BE2C (cell line): Measurements from ENCODE around the gene GDF2.

Experiments
- DNase-seq: peaks from one replicate; pipeline ENCODE4 v3.0.0-alpha.2; 2020
- H3K27me3 ChIP-seq: fragments of 250-450 bp; sonication (Bioruptor Pico); 2 replicates; pipeline ENCODE4 v1.5.1; 2020; ENCODE audit warnings: mild to moderate bottlenecking
- H3K36me3 ChIP-seq: fragments of 250-450 bp; sonication (Bioruptor Pico); 2 replicates; pipeline ENCODE4 v1.5.1; 2020; ENCODE audit warnings: mild to moderate bottlenecking
- H3K4me1 ChIP-seq: fragments of 250-450 bp; sonication (Bioruptor Pico); 2 replicates; pipeline ENCODE4 v1.5.1; 2020
- H3K4me3 ChIP-seq: 2 replicates; pipeline ENCODE4 v1.5.1; 2011; ENCODE audit warnings: low read depth, low read length
- H3K9me3 ChIP-seq: fragments of 250-450 bp; sonication (Bioruptor Pico); 2 replicates; pipeline ENCODE4 v1.5.1; 2020
- CTCF ChIP-seq: IDR thresholded peaks from 2 replicates; pipeline ENCODE4 v1.5.1; 2012; ENCODE audit warnings: mild to moderate bottlenecking, low read depth, low read length

Gene GDF2

GRCh38 chr10:47370878-47371277 is 48.6 kb downstream of the GDF2 start:
- H3K9me3 ChIP-seq = no peaks in the 10 kb centered on the region
- no peak for DNase-seq
- 0 out of 2 replicates have a peak, but pooled peaks cover 3% of the 10 kb centered on the region for H3K27me3 ChIP-seq
- no peak overlapping the region for H3K4me3 ChIP-seq
- no peak for TF ChIP-seq CTCF
- no peaks in the 10 kb centered on the region for H3K36me3 ChIP-seq
- no peaks in the 10 kb centered on the region for H3K4me1 ChIP-seq

GRCh38 chr10:47371629-47372485 is 49.6 kb downstream of the GDF2 start:
- no peak for TF ChIP-seq CTCF
- Histone ChIP-seq H3K36me3 (no peaks in the 10 kb centered on the region), H3K9me3 (no peaks in the 10 kb centered on the region), H3K27me3 (0 out of 2 replicates have a peak, but pooled peaks cover 3% of the 10 kb centered on the region), H3K4me3 (no peak overlapping the region), H3K4me1 (no peaks in the 10 kb centered on the region)
- DNase-seq = no peak

- no peak for DNase-seq
- Histone ChIP-seq H3K36me3 (no peaks in the 10 kb centered on the region), H3K4me3 (no peak overlapping the region), H3K4me1 (no peaks in the 10 kb centered on the region), H3K27me3 (0 out of 2 replicates have a peak, but pooled peaks cover 3% of the 10 kb centered on the region), H3K9me3 (no peaks in the 10 kb centered on the region)
- TF ChIP-seq CTCF = no peak
Observed at GRCh38 chr10:47372726-47373125, 50.5 kb downstream of the GDF2 start.

- no peak for TF ChIP-seq CTCF
- H3K36me3 ChIP-seq = no peaks in the 10 kb centered on the region
- H3K9me3 ChIP-seq = no peaks in the 10 kb centered on the region
- peaks cover 4% of the 10 kb centered on the region; the same call in 1 of the 2 replicates for H3K4me1 ChIP-seq
- H3K4me3 ChIP-seq = no peak overlapping the region
- H3K27me3 ChIP-seq = peaks cover 3% of the 10 kb centered on the region; the same call in 1 of the 2 replicates
- no peak for DNase-seq
Observed at GRCh38 chr10:47374611-47375536, 52.6 kb downstream of the GDF2 start.

- Histone ChIP-seq H3K36me3 (no peaks in the 10 kb centered on the region), H3K4me3 (peak overlapping the region; percentile 19), H3K27me3 (peaks cover 6% of the 10 kb centered on the region; the same call in 1 of the 2 replicates), H3K4me1 (peaks cover 4% of the 10 kb centered on the region; the same call in 1 of the 2 replicates), H3K9me3 (no peaks in the 10 kb centered on the region)
- DNase-seq = peak; percentile 25
- TF ChIP-seq CTCF = no peak
Observed at GRCh38 chr10:47376522-47377220, 54.4 kb downstream of the GDF2 start.
